HepG2 (cell line): ENCODE measurements around the gene SLC23A2. TPM values are rescaled to one million over a fixed set of nuclear protein-coding genes. Genes with fewer than 3 reads are reported as not detected.

ENCODE experiments used
- ATAC-seq: fragments of 200-7000 bp; cut with Tn5 transposase; 3 replicates; pipeline ENCODE4 v1.9.1; 2020; ENCODE audit warnings: mild to moderate bottlenecking, moderate library complexity
- BruUV-seq: library from RNA; stranded (reverse); fragments of 400-500 nt; replicated peaks from 2 replicates; lab custom pipeline; 2021; lab: Mats Ljungman, UMichigan
- CTCF ChIA-PET: fragments of 300-600 bp; formaldehyde crosslinking; extraction: SDS; loops from one replicate; lab custom pipeline; 2021; ENCODE audit warnings: low total read pairs, inconsistent platforms, low intra/inter-chr PET ratio; lab: Yijun Ruan, JAX
- POLR2A ChIA-PET: fragments of 350-600 bp; sonication (Branson Sonifier 250); formaldehyde crosslinking; loops from one replicate; lab custom pipeline; 2020; ENCODE audit warnings: antibody characterized with exemption, inconsistent platforms; lab: Yijun Ruan, JAX
- DNase-seq: peaks from one replicate; pipeline ENCODE4 v3.0.0-alpha.2; 2015; ENCODE audit warnings: low spot score
- FAIRE-seq: peaks from 3 replicates; lab custom pipeline; 2011; peaks lifted over from hg19 to GRCh38; lab: Jason Lieb, UNC
- H2AFZ ChIP-seq: one replicate; pipeline ENCODE4 v1.6.1; 2011; ENCODE audit warnings: low read length, inconsistent platforms
- H3K27ac ChIP-seq: fragments of 300-600 bp; 3 replicates; pipeline ENCODE4 v1.8.0; 2011; ENCODE audit warnings: mixed run types, mild to moderate bottlenecking, mixed read lengths, low read length, inconsistent platforms; ENCODE audit not compliant: insufficient read depth; ENCODE audit errors: extremely low read length
- H3K27me3 ChIP-seq, 2 experiments: fragments of 200-600 bp in 1 of 2; 2 replicates in 1 of 2; 3 replicates in 1 of 2; pipeline versions ENCODE4 v1.6.0 to v1.8.0; 2011; ENCODE audit warnings: low read length in 2 of 2, mild to moderate bottlenecking in 2 of 2, moderate library complexity in 2 of 2, inconsistent platforms in 1 of 2; ENCODE audit not compliant: insufficient read depth in 2 of 2, control insufficient read depth in 1 of 2
- H3K36me3 ChIP-seq, 2 experiments: fragments of 200-600 bp in 1 of 2; replicated peaks in 1 of 2; 2 replicates in 1 of 2; 3 replicates in 1 of 2; pipeline versions ENCODE4 v1.5.1 to v1.8.0; 2011; ENCODE audit warnings: low read length in 2 of 2, inconsistent platforms in 1 of 2; ENCODE audit not compliant: insufficient read depth in 2 of 2, control insufficient read depth in 1 of 2
- H3K4me1 ChIP-seq: 2 replicates; pipeline ENCODE4 v1.5.1; 2012; ENCODE audit warnings: low read length, inconsistent platforms; ENCODE audit not compliant: insufficient read depth
- H3K4me2 ChIP-seq: 2 replicates; pipeline ENCODE4 v1.6.0; 2011; ENCODE audit warnings: low read depth, low read length, inconsistent platforms
- H3K4me3 ChIP-seq, 3 experiments: fragments of 200-600 bp in 1 of 3; sonication (generic), shearing (Covaris generic) in 1 of 3; replicated peaks in 1 of 3; 2 replicates each; pipeline ENCODE4 v1.5.1; 2011 to 2016; ENCODE audit warnings: low read length in 3 of 3, inconsistent platforms in 2 of 3, low read depth in 2 of 3, mild to moderate bottlenecking in 2 of 3, control low read depth in 1 of 3, mixed read lengths in 1 of 3; ENCODE audit not compliant: insufficient read depth in 1 of 3
- H3K79me2 ChIP-seq: one replicate; pipeline ENCODE4 v1.6.1; 2011; ENCODE audit warnings: low read length, inconsistent platforms; ENCODE audit not compliant: insufficient read depth
- H3K9ac ChIP-seq: 2 replicates; pipeline ENCODE4 v1.6.0; 2011; ENCODE audit warnings: mild to moderate bottlenecking, low read depth, low read length, inconsistent platforms; ENCODE audit not compliant: insufficient read depth
- H3K9me3 ChIP-seq: 2 replicates; pipeline ENCODE4 v1.5.1; 2012; ENCODE audit warnings: mild to moderate bottlenecking, low read length
- H4K20me1 ChIP-seq: 2 replicates; pipeline ENCODE4 v1.6.0; 2011; ENCODE audit warnings: inconsistent platforms, mild to moderate bottlenecking, low read length, moderate library complexity; ENCODE audit not compliant: insufficient read depth
- KDM3A ChIP-seq: IDR thresholded peaks from 2 replicates; pipeline ENCODE4 v1.6.1; 2018; ENCODE audit warnings: low read depth, missing compliant biosample characterization
- POLR2A ChIP-seq, 2 experiments: IDR thresholded peaks; 2 replicates each; pipeline ENCODE4 v1.6.1; 2011; ENCODE audit warnings: low read depth in 2 of 2, low read length in 2 of 2, mild to moderate bottlenecking in 1 of 2, moderate library complexity in 1 of 2; ENCODE audit not compliant: insufficient read depth in 1 of 2
- PPARG ChIP-seq: conservative IDR thresholded peaks from 2 replicates; pipeline ENCODE4 v1.6.1; 2016; ENCODE audit warnings: missing biosample characterization, missing genetic modification reagents
- SMAD9 ChIP-seq: sonication (generic); formaldehyde crosslinking; IDR thresholded peaks from 2 replicates; pipeline ENCODE4 v1.5.1; 2020; ENCODE audit warnings: mild to moderate bottlenecking, missing genetic modification reagents
- ZNF160 ChIP-seq: sonication (generic); formaldehyde crosslinking; IDR thresholded peaks from 2 replicates; pipeline ENCODE4 v1.8.0; 2022; ENCODE audit warnings: mild to moderate bottlenecking, inconsistent platforms, missing genetic modification reagents
- ZNF282 ChIP-seq: fragments of 450-650 bp; IDR thresholded peaks from 2 replicates; pipeline ENCODE4 v1.6.1; 2018; ENCODE audit not compliant: partially characterized antibody
- ZNF484 ChIP-seq: sonication (generic); formaldehyde crosslinking; IDR thresholded peaks from 2 replicates; pipeline ENCODE4 v1.5.1; 2020; ENCODE audit warnings: mild to moderate bottlenecking, low read depth, missing genetic modification reagents, borderline replicate concordance
- WGBS: methylation state at CpG from one replicate; pipeline ENCODE4 v1.1.6; 2017; ENCODE audit warnings: low lambda C conversion rate; 5-methylcytosine and 5-hydroxymethylcytosine counted together
- in situ Hi-C: cut with HindIII; loops from 2 replicates; pipeline ENCODE4 v1.10.0; 2017; ENCODE audit warnings: low pct_unique_long_range_greater_than_20kb; ENCODE audit not compliant: extremely low pct_ligation_motif_present
- intact Hi-C: fragments of 100-400 bp; cut with micrococcal nuclease; formaldehyde crosslinking; loops from one replicate; pipeline ENCODE4 v1.10.0; 2022; ENCODE audit not compliant: unreplicated experiment
- polyA plus RNA-seq, 8 experiments: library from polyadenylated mRNA; depleted of rRNA in 3 of 8; stranded (reverse) in 7 of 8; unstranded in 1 of 8; fragments of >200 nt; fragmentation: Illumina TruSeq in 4 of 8; extraction: Trizol in 4 of 8; gene quantifications; 2 replicates each; pipeline versions ENCODE4 v1.2.1 to v1.2.3, GENCODE V29; 2011 to 2016; ENCODE audit warnings: low read depth in 4 of 8, missing spikeins in 1 of 8, mixed read lengths in 1 of 8; ENCODE audit not compliant: insufficient read depth in 1 of 8
- total RNA-seq, 5 experiments: library from RNA; depleted of rRNA; stranded (reverse); fragments of >200 nt; fragmentation: Illumina TruSeq; extraction: Trizol; gene quantifications; 2 replicates each; pipeline ENCODE4 v1.2.3, GENCODE V29; 2016; ENCODE audit warnings: low read depth in 1 of 5
- TF ChIP-seq, protein P1 (sequence below): sonication (generic); formaldehyde crosslinking; IDR thresholded peaks from 2 replicates; pipeline ENCODE4 v1.4.0; 2020; ENCODE audit warnings: missing genetic modification reagents
- TF ChIP-seq, protein P2 (sequence below): IDR thresholded peaks from 2 replicates; pipeline ENCODE4 v1.6.1; 2012; ENCODE audit warnings: low read depth, low read length, improper control_type of control experiment
- TF ChIP-seq, protein P3 (sequence below): sonication (generic); formaldehyde crosslinking; conservative IDR thresholded peaks from 2 replicates; pipeline ENCODE4 v1.8.0; 2022; ENCODE audit warnings: missing genetic modification reagents

Gene SLC23A2
- total and polyA plus RNA-seq, 2 of the 13 experiments (the other 11 are each of a cell fraction or from before 2014, with no cell fraction given), result 42.2 to 51.2 TPM

DNA sequence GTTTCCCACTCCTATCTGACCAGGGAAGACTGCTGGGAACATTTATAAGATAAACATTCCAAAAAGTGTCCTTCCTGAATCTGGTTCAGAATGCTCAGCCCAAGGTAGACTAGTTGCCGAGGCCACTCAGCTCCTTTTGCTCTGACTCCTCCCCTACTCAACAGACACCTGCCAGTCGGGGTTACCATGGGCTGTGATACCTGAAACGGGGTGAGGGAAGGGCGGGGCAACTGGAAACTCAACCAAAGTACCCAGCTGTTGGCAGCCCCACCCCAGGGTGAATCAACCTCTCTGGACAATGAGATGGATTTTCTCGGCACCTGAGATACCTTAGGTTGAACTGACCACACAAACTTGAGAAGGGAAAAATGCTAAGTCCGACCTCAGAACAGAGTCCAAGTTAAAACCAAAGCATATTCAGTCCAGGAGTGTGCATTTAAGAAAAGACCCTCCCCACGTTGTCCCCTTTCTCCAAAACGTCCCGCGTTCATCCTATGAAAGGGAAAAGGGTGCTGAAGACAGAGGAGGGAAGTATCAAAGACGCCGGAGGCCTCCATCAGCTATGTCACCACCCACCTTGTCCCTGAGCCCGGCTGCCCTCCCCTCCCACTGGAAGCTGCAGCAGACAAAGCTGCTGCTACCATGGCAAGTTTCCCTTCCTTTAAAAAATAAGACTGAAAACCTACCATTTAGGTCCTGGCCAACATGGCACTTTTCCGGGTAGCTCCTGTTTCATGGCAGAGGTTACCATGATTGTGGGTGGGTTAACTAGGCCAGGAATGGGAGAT, 100.1 kb downstream of the SLC23A2 start:
- intact Hi-C loops (no loop called here), in situ Hi-C loops (no loop called here)
- Histone ChIP-seq H3K36me3 (peaks cover 43 to 61% of the 10 kb centered on the region in 2 experiments), H3K27me3 (no peaks in the 10 kb centered on the region), H3K9ac (no peak overlapping the region), H3K27ac (no peak overlapping the region), H4K20me1 (no peaks in the 10 kb centered on the region), H3K9me3 (no peaks in the 10 kb centered on the region), H3K4me2 (no peak overlapping the region), H3K4me3 (no peak overlapping the region), H3K79me2 (peaks cover 6% of the 10 kb centered on the region), H3K4me1 (peaks cover 57% of the 10 kb centered on the region), H2AFZ (no peak overlapping the region)
- FAIRE-seq, result no peak
- no TSS peak for BruUV-seq
- no peak for ATAC-seq
- no peak for TF ChIP-seq POLR2A (IDR thresholded peaks at IDR 0.05; ENCODE audit: insufficient read depth in 1 of 2, low read depth in 2 of 2, low read length in 2 of 2)
- no peak for TF ChIP-seq SMAD9
- no peak for TF ChIP-seq ZNF160 (CRISPR knock-in tag)
- no peak for TF ChIP-seq ZNF282
- TF ChIP-seq, protein P1, sequence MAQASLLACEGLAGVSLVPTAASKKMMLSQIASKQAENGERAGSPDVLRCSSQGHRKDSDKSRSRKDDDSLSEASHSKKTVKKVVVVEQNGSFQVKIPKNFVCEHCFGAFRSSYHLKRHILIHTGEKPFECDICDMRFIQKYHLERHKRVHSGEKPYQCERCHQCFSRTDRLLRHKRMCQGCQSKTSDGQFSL (CRISPR knock-in tag), result no peak
- TF ChIP-seq, protein P2, sequence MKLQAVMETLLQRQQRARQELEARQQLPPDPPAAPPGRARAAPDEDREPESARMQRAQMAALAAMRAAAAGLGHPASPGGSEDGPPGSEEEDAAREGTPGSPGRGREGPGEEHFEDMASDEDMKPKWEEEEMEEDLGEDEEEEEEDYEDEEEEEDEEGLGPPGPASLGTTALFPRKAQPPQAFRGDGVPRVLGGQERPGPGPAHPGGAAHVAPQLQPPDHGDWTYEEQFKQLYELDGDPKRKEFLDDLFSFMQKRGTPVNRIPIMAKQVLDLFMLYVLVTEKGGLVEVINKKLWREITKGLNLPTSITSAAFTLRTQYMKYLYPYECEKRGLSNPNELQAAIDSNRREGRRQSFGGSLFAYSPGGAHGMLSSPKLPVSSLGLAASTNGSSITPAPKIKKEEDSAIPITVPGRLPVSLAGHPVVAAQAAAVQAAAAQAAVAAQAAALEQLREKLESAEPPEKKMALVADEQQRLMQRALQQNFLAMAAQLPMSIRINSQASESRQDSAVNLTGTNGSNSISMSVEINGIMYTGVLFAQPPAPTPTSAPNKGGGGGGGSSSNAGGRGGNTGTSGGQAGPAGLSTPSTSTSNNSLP, result no peak
- TF ChIP-seq ZNF484 (CRISPR knock-in tag), result no peak
- no peak for TF ChIP-seq PPARG (CRISPR knock-in tag)
- TF ChIP-seq, protein P3, sequence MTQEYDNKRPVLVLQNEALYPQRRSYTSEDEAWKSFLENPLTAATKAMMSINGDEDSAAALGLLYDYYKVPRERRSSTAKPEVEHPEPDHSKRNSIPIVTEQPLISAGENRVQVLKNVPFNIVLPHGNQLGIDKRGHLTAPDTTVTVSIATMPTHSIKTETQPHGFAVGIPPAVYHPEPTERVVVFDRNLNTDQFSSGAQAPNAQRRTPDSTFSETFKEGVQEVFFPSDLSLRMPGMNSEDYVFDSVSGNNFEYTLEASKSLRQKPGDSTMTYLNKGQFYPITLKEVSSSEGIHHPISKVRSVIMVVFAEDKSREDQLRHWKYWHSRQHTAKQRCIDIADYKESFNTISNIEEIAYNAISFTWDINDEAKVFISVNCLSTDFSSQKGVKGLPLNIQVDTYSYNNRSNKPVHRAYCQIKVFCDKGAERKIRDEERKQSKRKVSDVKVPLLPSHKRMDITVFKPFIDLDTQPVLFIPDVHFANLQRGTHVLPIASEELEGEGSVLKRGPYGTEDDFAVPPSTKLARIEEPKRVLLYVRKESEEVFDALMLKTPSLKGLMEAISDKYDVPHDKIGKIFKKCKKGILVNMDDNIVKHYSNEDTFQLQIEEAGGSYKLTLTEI (CRISPR knock-in tag), result no peak
- TF ChIP-seq KDM3A (CRISPR knock-in tag), result no peak
- DNase-seq, result no peak
- ChIA-PET POLR2A (no interaction called here), CTCF (no interaction called here)
- WGBS, result 99% methylated on average over 14 of the region's 14 CpGs
